Measurements from ENCODE around the gene HS3ST1.
A peak's percentile ranks its signal among the peaks of the same experiment; 100 is the strongest.

DNA sequence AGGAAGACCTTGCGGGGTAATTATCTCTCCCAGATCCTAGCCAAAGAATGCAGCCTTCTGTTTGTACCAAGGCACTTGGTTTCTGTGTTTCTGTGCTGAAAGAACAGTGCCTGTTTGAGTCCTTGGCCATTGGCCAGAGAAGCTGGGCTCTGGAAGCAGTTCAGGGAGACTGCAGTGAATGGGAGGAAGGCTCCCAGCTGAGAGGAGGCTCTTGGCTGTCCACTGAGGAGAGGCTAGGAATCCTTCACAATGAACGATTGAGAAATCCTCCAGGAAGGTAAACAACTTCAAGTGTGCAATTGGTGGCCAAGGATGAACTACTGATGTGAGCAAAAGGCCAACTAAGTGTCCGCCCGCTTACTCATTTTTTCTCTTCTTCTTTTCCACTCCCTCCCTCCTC, 61.3 kb downstream of the HS3ST1 start:
- TF ChIP-seq, protein P1, sequence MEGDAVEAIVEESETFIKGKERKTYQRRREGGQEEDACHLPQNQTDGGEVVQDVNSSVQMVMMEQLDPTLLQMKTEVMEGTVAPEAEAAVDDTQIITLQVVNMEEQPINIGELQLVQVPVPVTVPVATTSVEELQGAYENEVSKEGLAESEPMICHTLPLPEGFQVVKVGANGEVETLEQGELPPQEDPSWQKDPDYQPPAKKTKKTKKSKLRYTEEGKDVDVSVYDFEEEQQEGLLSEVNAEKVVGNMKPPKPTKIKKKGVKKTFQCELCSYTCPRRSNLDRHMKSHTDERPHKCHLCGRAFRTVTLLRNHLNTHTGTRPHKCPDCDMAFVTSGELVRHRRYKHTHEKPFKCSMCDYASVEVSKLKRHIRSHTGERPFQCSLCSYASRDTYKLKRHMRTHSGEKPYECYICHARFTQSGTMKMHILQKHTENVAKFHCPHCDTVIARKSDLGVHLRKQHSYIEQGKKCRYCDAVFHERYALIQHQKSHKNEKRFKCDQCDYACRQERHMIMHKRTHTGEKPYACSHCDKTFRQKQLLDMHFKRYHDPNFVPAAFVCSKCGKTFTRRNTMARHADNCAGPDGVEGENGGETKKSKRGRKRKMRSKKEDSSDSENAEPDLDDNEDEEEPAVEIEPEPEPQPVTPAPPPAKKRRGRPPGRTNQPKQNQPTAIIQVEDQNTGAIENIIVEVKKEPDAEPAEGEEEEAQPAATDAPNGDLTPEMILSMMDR (IDR thresholded peaks at IDR 0.05) = no peak
- TF ChIP-seq POLR2A (IDR thresholded peaks at IDR 0.05) = no peak
- TF ChIP-seq EP300 (IDR thresholded peaks at IDR 0.05) = no peak
- TF ChIP-seq POLR2AphosphoS5 (IDR thresholded peaks at IDR 0.05) = peak; percentile 30 to 74 (median 56)

Data from sigmoid colon (tissue), 4 donors.